ENCODE measurements around the gene BDH1.
"Not testable (repeated sequence)": the region's sequence is repeated elsewhere in the genome, so short reads cannot be mapped to it uniquely, and the experiment has no call there.

BDH1 gene

DNA sequence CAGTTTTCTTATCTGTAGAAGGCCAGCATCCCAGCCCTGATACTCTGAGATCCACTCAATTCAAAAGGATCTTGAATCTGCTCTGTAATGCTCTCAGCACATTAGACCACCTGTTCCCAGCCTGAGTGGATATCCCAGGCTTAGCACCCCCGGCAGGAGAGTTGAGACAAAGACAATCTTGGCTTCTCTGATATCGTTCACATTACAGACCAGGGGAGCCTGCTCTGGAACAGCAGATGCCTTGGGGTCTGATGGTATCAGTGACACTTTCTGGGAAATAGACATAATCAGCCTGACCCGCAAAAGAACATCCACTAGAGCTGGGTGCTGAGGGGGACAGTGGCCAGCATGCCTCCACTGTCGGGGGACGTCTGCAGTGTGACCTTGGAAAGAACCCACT is 70.6 kb downstream of the BDH1 start:
- Histone ChIP-seq H3K27me3 (no peaks in the 10 kb centered on the region), H3K9me3 (no peaks in the 10 kb centered on the region), H3K4me1 (peaks cover 21% of the 10 kb centered on the region), H3K4me3 (ENCODE audit: low read depth, low read length) (no peak overlapping the region), H3K36me3 (no peaks in the 10 kb centered on the region)
- peak; percentile 62 for DNase-seq
- TF ChIP-seq, protein P1, sequence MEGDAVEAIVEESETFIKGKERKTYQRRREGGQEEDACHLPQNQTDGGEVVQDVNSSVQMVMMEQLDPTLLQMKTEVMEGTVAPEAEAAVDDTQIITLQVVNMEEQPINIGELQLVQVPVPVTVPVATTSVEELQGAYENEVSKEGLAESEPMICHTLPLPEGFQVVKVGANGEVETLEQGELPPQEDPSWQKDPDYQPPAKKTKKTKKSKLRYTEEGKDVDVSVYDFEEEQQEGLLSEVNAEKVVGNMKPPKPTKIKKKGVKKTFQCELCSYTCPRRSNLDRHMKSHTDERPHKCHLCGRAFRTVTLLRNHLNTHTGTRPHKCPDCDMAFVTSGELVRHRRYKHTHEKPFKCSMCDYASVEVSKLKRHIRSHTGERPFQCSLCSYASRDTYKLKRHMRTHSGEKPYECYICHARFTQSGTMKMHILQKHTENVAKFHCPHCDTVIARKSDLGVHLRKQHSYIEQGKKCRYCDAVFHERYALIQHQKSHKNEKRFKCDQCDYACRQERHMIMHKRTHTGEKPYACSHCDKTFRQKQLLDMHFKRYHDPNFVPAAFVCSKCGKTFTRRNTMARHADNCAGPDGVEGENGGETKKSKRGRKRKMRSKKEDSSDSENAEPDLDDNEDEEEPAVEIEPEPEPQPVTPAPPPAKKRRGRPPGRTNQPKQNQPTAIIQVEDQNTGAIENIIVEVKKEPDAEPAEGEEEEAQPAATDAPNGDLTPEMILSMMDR (IDR thresholded peaks at IDR 0.05; ENCODE audit: low read depth, low read length): peak; percentile 24; the same call in 1 of the 2 replicates

DNA sequence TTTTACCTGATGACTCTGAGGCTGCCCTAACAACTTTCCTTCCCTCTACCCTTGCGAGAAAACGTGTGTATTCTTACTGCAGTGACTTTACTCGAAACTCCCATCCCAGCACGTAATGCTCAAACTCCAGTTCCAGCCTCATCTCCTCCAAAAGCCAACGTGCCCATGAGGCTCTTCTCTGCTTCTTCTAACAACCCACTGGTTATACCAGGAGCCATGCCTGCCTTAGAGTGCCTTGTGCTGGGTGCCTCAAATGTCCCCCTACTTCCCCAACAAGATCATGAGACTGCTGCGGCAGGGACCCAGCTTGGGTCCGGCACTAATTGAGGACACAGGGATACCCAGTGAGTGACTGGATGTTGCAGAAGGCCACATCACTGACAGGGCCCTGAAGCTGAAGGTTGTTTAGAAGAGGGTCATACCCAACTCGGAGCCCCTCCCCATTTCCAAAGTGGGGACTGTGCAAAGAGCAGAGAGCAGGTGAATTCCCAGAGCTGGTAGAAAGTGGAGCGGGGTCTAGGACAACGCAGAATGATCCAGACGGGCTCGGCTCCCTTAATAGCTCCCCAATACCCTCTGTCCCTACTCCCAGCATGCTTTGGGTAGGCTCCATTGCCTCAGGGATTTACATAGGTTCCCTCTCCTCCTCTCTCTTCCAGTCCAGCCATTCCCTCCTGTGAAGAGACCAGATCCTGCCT is 71.4 kb downstream of the BDH1 start:
- Histone ChIP-seq H3K36me3 (no peaks in the 10 kb centered on the region), H3K27me3 (no peaks in the 10 kb centered on the region), H3K9me3 (no peaks in the 10 kb centered on the region), H3K4me1 (peaks cover 21% of the 10 kb centered on the region), H3K4me3 (ENCODE audit: low read depth, low read length) (no peak overlapping the region)
- TF ChIP-seq, protein P1 (IDR thresholded peaks at IDR 0.05; ENCODE audit: low read depth, low read length): no peak
- no peak for DNase-seq

DNA sequence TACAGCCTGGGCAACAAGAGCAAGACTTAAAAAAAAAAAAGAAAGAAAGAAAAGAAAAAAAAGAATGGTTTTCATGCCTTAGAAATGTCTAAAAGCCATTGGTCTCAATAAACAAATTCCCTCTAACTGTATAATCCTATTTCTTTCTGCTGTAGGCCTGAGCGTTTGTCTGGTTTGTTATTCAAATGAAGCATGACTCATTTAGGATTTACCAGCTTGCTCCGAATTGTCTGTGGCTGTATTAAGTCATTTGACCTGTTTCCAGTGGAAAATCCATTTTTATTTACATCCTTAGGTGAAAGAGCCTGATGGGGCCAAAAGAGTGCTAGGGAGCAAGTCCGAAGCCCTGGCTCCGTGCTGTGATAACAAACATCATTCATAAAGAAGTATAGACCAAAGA is 73.8 kb downstream of the BDH1 start:
- no peaks in the 10 kb centered on the region for H3K36me3 ChIP-seq
- H3K9me3 ChIP-seq: no peaks in the 10 kb centered on the region
- H3K4me1 ChIP-seq: peaks cover 13% of the 10 kb centered on the region
- no peak for DNase-seq
- H3K4me3 ChIP-seq (ENCODE audit: low read depth, low read length): no peak overlapping the region
- TF ChIP-seq, protein P1 (IDR thresholded peaks at IDR 0.05; ENCODE audit: low read depth, low read length): no peak
- H3K27me3 ChIP-seq: no peaks in the 10 kb centered on the region

DNA sequence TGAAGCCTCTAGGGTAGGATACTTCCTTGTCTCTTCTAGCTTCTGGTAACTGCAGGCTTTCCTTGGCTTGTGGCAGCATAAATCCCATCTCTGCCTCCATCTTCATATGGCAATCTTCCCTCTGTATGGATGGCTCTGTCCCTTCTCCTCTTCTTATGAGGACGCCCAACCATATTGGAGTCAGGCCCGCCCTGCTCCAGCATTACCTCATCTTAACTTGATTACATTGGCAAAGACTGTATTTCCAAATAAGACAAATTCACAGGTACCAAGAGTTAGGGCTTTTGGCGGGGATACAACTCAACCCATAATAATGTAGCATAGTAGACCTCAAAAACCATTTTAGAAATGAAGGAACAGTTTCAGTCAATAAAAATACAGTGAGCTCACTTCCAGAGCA is 75.4 kb downstream of the BDH1 start:
- no peak for DNase-seq
- no peaks in the 10 kb centered on the region for H3K36me3 ChIP-seq
- TF ChIP-seq, protein P1 (IDR thresholded peaks at IDR 0.05; ENCODE audit: low read depth, low read length): no peak
- peaks cover 9% of the 10 kb centered on the region for H3K4me1 ChIP-seq
- H3K4me3 ChIP-seq (ENCODE audit: low read depth, low read length): no peak overlapping the region
- no peaks in the 10 kb centered on the region for H3K9me3 ChIP-seq
- no peaks in the 10 kb centered on the region for H3K27me3 ChIP-seq

DNA sequence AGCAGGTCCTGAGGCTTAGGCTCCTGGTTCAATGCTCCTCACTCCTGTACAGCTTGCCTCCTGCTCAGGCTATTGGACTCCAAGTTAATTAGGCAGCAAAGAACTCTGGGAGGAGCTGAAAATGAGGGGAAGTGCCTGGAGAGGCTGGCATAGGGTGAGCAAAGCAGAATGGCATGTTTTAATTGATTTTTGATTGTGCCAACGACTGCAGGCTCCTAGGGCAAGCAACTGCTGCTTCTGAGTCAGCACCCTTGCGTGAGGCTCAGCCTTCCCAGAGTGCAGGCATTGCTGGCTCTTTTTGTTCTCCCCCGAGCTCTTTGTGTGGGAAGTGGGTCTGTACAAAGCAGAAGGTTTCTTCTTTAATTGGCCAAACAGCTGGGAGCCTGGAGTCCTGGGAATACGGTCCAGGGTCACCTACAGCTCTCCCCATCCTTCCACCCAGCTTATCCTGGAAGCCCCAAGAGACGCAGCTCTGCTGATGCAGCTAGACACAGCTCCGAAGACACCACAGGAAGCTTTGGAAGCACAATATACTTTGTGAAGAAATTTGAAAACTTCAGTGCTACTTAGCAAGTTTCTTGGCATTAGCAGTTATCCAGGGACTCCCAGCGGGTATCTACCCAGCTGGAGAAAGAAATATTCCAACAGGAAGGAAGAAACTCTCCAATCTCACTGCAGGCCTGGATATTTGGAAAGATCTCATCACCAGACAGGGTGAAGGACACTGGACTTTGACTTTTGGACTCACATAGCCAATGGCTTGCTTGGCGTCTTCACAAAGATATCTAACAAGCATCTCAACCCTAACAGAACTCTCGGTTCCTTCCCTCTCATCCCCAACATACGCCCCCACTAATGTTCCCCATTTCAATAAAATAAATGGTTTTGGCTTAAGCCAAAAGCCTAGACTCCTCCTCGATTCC is 76.8 kb downstream of the BDH1 start:
- no peak for DNase-seq
- no peaks in the 10 kb centered on the region for H3K9me3 ChIP-seq
- H3K4me1 ChIP-seq: no peaks in the 10 kb centered on the region
- H3K36me3 ChIP-seq: no peaks in the 10 kb centered on the region
- H3K27me3 ChIP-seq: no peaks in the 10 kb centered on the region
- H3K4me3 ChIP-seq (ENCODE audit: low read depth, low read length): no peak overlapping the region
- TF ChIP-seq, protein P1 (IDR thresholded peaks at IDR 0.05; ENCODE audit: low read depth, low read length): no peak

DNA sequence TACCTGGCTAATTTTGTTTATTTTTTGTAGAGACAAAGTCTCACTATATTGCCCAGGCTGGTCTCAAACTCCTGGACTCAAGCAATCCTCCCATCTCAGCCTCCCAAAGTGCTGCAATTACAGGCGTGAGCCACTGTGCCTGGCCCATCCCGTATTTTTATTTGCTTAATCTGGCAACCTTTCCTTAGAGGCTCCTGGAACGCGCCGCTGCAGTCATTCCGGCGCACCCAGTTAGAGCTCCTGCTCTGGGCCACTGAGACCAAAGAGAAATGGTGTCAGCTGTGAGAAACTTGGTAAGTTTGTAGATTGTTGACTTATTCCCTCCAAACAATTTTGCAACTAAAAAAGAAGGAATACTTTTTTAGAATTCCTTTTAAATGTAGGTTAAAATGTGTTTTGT is 78.0 kb downstream of the BDH1 start:
- H3K36me3 ChIP-seq; H3K4me3 ChIP-seq (ENCODE audit: low read depth, low read length); H3K4me1 ChIP-seq; DNase-seq; H3K27me3 ChIP-seq; H3K9me3 ChIP-seq: not testable (repeated sequence)
